SW 1271 (cell line): Measurements from ENCODE around the gene JAK3.
A peak's percentile ranks its signal among the peaks of the same experiment; 100 is the strongest.
"Not testable (repeated sequence)": the region's sequence is repeated elsewhere in the genome, so short reads cannot be mapped to it uniquely, and the experiment has no call there.

ENCODE experiments used
- DNase-seq, 2 experiments: peaks; one replicate each; lab custom pipeline; 2025; lab: John Stamatoyannopoulos, UW

Gene JAK3

GRCh38 chr19:17803264-17803896 lies 44.4 kb downstream of the JAK3 start:
- DNase-seq, result no peak

DNA sequence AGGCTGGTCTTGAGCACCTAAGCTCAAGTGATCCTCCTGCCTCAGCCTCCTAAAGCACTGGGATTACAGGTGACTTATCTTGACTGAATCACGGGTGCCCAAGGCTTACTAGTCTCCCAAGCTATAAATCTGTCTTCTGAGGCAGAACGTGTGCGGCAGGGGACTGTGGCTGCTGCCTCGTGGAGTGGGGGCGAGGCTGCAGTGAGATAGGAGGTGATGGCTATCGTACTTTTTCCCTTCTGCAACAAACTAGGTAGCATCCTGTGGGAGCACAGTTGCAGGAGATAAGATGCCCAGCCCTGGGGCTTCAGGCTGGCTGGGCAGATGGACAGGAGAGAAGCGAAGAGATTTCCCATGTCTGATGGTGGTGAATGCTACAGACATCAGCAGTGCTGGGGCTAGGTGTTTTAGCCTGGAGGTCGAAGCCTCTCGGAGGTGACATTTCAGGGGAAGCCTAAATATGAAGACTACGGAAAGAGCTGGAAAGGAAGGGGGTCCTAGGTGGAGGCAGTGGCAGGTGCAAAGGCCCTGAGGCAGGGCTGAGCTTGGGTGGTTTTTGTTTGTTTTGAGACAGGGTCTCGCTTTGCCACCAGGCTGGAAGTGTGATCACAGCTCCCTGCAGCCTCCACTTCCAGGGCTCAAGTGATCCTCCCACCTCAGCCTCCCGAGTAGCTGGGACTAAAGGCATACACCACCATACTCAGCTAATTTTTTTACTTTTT lies 45.5 kb downstream of the JAK3 start:
- no peak for DNase-seq

GRCh38 chr19:17798599-17798998 lies 49.2 kb downstream of the JAK3 start:
- not testable (repeated sequence) for DNase-seq

GRCh38 chr19:17797424-17798201 lies 50.2 kb downstream of the JAK3 start:
- peak; percentile 79 to 84 for DNase-seq

GRCh38 chr19:17796838-17797423 lies 50.9 kb downstream of the JAK3 start:
- no peak for DNase-seq

DNA sequence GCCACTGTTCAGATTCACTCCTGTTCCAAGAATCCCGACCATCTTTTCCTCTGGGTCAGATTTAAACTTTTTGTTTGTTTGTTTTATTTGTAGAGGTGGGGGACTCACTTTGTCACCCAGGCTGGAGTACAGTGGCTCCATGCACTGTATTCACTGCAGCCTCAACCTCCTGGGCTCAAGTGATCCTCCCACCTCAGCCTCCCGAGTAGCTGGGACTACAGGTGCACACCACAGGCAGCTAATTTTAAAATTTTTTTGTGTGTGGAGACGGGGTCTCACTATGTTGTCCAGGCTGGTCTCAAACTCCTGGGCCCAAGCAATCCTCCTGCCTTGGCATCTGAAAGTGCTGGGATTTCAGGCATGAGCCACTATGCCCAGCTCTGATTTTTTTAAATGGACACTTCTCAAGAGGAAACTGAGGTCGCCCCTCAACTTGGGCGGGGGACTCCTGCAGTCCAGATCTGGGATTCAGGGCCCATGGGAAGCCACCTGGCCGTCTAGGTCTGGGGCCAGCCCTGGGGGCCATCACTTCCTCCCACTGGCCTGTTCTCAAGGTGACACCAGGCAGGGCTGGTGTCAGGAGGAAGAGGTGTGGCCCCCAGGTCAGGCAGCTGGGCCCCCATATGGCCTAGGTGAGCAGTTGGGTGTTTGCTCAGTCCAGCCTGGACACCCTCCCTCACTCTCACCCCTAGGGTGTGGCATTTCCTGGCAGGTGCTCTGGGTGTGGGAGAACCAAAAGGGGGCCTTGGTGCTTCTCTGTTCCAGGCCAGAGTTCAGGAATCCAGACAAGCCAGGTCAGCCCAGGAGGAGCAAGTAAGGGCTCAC lies 51.6 kb downstream of the JAK3 start:
- no peak for DNase-seq

- no peak for DNase-seq
These were observed 52.3 kb downstream of the JAK3 start for GRCh38 chr19:17795495-17795856.

DNA sequence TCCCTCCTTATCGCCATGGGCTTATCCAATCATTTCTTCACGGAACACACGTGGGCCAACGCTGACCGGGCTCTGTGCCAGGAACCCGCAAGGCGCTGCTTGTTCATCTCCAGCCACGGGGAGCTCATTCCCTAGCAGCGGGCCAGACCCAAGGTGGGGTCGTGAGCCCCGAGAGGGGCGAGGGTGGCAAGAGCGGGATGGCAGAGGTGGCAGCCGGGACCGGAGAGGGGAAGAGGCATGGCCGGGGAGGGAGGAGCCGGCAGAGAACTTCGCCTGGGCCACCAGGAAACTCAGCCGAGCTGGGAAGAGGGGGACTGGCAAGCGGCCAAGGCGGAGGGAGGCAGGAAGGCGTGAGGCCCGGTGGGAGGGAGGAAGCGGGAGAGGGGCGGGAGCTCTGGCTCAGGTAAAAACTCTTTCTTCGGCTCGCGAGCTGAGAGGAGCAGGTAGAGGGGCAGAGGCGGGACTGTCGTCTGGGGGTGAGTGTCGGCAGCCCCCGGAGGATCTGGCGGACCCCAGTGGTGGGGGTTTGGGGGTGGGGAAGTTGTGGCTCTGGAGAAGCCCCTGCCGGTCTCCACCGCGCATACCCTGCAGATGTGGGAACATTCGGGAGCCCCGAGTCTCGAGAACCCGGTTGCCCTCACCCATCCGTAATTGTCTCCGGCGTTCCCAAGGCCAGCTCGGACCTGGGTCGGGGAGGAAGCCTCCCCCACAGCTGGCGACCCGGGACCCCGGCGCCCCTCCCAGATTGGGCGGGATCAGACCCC lies 52.9 kb downstream of the JAK3 start, which contains the start of gene B3GNT3:
TSS of gene B3GNT3 (plus strand) at position 408 of the 764 bp plus-strand sequence. CDS start 12,670 bp downstream, outside the sequence.
- DNase-seq, result no peak

DNA sequence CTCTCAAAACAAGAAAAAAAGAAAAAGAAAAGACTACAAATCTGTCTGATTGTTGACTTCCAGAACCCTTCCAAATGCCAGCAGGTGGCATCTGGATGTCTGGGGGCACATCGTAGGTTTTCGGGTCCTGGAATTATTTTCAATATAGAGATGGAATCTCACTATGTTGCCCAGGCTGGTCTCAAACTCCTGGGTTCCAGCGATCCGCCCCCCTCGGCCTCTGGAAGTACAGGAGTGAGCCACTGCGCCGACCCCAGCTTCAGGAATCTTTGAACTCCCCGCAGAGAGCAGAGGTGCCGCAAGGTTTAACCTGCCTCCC lies 53.4 kb downstream of the JAK3 start:
- no peak for DNase-seq

DNA sequence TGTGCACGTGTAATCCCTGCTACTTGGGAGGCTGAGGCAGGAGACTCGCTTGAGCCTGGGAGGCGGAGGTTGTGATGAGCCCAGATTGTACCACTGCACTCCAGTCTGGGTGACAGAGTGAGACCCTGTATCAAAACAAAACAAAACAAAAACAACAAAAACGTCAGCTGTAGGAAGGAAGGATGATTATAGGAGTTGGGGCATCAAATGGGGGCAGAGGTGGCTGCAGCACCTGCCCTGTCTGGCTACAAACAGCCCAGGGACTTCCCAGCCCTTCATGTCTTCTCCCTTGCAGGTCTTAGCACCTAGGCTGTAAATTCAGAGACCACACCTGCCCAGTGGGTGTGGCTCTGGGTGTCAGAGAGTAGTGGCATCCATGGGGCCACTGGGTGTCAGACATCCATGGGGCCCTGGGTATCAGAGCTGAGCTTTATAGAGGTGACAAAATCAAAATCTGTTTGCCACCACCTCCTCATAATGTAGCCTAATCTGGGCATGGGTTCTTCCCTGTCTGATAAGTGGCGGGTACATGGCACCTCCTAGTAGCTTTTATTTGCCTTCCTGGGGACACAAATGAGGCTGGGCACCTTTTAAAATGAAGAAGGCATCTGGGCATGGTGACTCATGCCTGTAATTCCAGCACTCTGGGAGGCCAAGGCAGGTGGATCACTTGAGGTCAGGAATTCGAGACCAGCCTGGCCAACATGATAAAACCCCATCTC lies 57.6 kb downstream of the JAK3 start:
- DNase-seq, result no peak

GRCh38 chr19:17788632-17789031 lies 59.1 kb downstream of the JAK3 start:
- no peak for DNase-seq

DNA sequence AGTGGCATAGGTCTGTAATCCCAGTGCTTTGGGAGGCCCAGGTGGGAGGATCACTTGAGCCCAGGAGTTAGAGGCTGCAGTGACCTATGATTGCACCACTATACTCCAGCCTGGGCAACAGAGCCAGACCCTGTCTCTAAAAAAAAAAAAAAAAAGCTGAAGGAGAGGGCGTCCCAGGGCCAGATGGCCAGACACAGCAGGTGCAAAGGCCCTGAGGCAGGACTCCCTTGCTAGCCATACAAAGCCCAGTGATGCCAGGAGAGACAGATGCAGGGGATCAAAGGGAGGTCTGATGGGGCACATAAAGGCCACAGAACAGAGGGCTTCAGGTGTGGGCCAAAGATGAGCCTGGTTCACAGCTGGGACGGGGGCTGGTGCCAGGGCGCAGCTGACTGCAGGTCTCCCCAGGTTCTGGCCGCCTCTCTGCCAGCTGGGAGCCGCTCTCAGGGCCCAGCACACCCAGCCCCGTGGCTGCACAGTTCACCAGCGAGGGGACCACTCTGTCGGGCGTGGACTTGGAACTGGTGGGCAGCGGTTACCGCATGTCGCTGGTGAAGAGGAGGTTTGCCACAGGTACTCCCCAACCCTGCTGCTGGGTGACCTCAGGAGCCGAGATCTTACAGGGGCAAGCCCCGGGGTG lies 60.4 kb downstream of the JAK3 start:
- DNase-seq, result no peak

GRCh38 chr19:17784201-17785008 lies 63.4 kb downstream of the JAK3 start:
- DNase-seq, result peak in 1 of 2 experiments; percentile 28

DNA sequence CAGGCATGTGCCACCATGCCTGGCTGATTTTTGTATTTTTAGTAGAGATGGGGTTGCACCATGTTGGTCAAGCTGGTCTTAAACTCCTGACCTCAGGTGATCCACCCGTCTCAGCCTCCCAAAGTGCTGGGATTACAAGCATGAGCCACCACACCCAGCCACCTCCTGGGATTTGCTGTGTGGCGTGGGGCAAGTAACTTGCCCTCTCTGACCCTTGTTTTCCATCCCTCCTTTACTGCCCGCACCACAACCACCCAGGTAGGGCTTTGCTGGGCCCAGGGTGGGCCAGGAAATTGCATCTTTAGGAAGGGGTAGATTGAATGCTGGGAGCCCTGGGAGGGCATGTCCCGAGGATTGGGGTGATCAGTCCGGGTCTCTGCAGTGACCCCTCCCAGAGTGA lies 64.1 kb downstream of the JAK3 start:
- DNase-seq, result not testable (repeated sequence)

DNA sequence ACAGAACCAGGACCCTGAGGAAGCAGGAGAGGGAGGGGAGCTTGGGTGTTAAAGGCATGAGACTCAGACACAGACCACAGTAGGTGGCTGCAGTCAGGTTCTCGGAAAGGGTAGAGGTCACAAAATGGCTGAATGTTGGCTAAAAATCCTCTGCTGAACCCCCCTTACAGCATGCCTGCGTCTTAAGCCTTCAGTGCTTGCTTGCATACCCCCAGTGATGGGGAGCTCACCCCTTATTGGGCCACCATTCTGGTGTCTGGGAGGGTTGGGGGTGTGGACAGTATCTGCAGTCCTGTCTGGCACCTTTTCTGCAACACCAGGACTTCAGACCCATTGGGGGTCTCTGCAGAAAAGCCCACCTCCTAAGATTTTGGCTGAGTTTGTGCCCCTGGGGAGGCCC lies 67.0 kb downstream of the JAK3 start:
- no peak for DNase-seq

GRCh38 chr19:17778968-17779929 lies 68.5 kb downstream of the JAK3 start:
- peak in 1 of 2 experiments; percentile 15 for DNase-seq

GRCh38 chr19:17778251-17778967 lies 69.4 kb downstream of the JAK3 start:
- DNase-seq, result peak in 1 of 2 experiments; percentile 19
